GM12873 (cell line): ENCODE measurements around the gene DDX56.

Experiments
- TF ChIP-seq, protein P1 (sequence below): IDR thresholded peaks from 2 replicates; pipeline ENCODE4 v1.5.1; 2012; ENCODE audit warnings: low read depth, mild to moderate bottlenecking, moderate library complexity, low read length, control low read depth; ENCODE audit not compliant: insufficient read depth; ENCODE audit errors: missing control alignments

Gene DDX56

DNA sequence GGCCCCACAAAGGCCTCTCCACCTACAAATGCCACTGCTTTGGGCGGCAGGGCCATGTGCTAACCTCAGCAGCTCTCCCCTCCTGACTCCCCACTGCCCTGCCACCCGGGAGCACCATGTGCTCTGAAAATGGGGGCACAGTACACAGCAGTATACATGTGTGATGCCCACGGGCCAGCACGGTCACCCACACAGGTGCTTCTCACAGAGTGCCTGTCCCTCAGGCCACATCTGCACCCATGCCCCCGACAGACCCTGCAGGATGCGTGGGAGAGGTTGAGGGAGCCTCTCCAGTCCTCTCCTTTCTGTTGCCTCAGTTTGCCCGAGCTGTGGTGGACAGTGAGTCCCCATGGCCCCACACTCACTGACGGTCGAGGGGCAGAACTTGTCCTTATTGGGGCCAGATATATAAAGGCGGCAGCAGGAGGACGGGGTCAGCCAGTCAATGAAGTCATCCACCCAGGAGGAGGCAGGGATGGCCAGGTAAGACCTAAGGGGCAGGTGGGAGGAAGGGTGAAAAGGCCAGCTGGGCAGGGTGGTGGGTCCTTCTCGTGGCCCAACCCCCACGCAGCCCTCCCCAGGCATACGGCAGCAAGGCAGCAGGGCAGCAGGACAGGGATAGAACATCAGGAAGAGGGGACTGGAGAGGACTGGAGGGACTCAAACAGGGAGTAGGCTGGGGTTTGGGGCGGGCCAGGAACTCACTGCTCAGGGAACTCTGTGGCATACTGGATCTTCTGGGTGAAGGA is 52.2 kb downstream of the DDX56 start:
- TF ChIP-seq, protein P1, sequence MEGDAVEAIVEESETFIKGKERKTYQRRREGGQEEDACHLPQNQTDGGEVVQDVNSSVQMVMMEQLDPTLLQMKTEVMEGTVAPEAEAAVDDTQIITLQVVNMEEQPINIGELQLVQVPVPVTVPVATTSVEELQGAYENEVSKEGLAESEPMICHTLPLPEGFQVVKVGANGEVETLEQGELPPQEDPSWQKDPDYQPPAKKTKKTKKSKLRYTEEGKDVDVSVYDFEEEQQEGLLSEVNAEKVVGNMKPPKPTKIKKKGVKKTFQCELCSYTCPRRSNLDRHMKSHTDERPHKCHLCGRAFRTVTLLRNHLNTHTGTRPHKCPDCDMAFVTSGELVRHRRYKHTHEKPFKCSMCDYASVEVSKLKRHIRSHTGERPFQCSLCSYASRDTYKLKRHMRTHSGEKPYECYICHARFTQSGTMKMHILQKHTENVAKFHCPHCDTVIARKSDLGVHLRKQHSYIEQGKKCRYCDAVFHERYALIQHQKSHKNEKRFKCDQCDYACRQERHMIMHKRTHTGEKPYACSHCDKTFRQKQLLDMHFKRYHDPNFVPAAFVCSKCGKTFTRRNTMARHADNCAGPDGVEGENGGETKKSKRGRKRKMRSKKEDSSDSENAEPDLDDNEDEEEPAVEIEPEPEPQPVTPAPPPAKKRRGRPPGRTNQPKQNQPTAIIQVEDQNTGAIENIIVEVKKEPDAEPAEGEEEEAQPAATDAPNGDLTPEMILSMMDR, result no peak

DNA sequence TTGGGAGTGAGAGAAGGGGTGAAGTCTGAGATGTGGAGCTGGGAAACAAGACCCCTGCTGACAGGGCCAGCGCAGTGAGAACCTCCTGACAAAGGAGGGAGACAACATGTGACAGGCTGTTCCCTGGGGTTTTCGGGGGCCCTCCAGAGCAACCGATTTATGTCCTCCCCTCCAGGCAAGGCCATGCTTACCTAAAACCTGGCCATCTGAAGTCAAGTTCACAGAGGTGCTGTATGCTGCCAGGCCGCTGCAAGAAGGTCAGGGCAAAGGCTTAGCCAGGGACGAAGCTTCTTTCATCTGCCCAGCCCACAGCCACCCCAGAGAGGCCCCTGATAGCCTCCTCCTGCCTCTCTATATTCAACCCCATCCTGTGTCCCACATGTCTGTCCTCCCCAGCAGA is 53.1 kb downstream of the DDX56 start:
- TF ChIP-seq, protein P1, result no peak

DNA sequence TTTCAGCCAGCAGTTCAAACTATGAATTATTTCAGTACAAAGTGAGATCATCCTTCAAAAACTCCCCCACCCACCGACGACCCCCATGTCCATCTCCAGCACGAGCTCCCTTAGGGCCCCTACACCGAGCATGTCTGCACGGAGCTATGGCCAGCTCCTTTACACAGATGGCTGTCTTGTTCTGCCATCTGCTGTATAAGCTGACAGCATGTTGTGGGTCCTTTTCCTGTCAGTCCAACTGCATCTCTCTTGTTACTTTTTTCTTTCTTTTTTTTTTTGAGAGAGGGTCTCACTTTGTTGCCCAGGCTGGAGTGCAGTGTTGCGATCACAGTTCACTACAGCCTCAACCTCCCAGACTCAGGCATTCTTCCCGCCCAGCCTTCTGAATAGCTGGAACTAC is 54.2 kb downstream of the DDX56 start:
- TF ChIP-seq, protein P1, result no peak

DNA sequence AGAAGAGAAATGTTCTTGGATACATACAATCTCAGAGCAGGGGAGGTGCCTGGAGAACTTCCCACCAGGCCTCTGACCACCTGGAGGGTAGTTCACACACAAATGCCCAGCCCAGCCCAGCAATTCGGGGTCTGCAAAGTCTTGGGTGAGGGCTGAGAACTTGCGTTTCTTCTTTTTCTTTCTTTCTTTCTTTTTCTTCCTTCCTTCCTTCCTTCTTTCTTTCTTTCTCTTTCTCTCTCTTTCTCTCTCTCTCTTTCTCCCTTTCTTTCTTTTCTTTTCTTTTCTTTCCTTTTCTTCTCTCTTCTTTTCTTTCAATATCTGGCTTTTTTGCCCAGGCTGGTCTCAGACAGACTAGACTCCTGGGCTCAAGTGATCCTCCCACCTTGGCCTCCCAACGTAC is 54.9 kb downstream of the DDX56 start:
- TF ChIP-seq, protein P1, result no peak

DNA sequence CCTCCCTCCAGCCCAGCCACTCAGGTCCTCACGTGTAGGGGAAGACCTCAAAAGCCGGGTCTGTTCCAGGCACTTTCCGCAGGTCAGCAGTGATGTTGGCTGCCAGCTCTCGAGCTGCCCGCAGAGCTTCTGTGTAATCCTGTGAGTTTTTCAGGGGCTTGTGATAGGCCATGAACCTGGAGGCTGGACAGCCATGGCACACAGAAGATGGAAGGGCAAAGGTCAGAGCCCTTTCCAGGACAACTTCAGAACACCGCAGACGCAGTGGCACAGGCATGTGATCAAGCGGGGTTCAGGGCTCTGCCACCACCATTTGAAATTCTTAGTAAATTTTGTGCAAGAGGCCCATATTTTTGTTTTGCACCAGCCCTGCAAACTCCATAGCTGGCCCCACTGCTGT is 56.5 kb downstream of the DDX56 start:
- TF ChIP-seq, protein P1, result no peak
